SU-DHL-6 (cell line): ENCODE data around the gene HECW1.

Source experiments
- H2AFZ ChIP-seq: fragments of 200-600 bp; sonication (generic); 2 replicates; pipeline ENCODE4 v1.6.1; 2014; ENCODE audit warnings: low read depth, mild to moderate bottlenecking, moderate library complexity, mixed read lengths, antibody characterized with exemption, low read length; ENCODE audit not compliant: severe bottlenecking
- H3F3A ChIP-seq: fragments of 200-600 bp; shearing (Covaris generic); 2 replicates; pipeline ENCODE4 v1.6.0; 2016; ENCODE audit warnings: antibody characterized with exemption, mild to moderate bottlenecking; ENCODE audit not compliant: insufficient read depth
- H3K27ac ChIP-seq: fragments of 200-600 bp; sonication (generic); 2 replicates; pipeline ENCODE4 v1.5.1; 2016; ENCODE audit warnings: low read depth, mild to moderate bottlenecking, low read length, moderate library complexity, mixed read lengths
- H3K27me3 ChIP-seq: fragments of 200-600 bp; sonication (generic), shearing (Covaris generic); 2 replicates; pipeline ENCODE4 v1.6.0; 2014; ENCODE audit warnings: mild to moderate bottlenecking, low read length
- H3K36me3 ChIP-seq: fragments of 200-600 bp; sonication (generic); 2 replicates; pipeline ENCODE4 v1.6.1; 2014; ENCODE audit warnings: mild to moderate bottlenecking, low read length, mixed read lengths
- H3K4me2 ChIP-seq: fragments of 300-600, 200-600 bp; shearing (Covaris generic), sonication (generic); 2 replicates; pipeline ENCODE4 v1.6.0; 2014; ENCODE audit warnings: low read length, low read depth, mild to moderate bottlenecking; ENCODE audit not compliant: poor library complexity, severe bottlenecking
- H3K4me3 ChIP-seq: fragments of 200-600 bp; sonication (generic); 2 replicates; pipeline ENCODE4 v1.5.1; 2014; ENCODE audit warnings: antibody characterized with exemption, low read length, mild to moderate bottlenecking, mixed read lengths; ENCODE audit not compliant: insufficient read depth, poor library complexity, severe bottlenecking
- H3K79me2 ChIP-seq: fragments of 200-600 bp; sonication (generic); 2 replicates; pipeline ENCODE4 v1.6.1; 2014; ENCODE audit warnings: mild to moderate bottlenecking, low read length, moderate library complexity; ENCODE audit not compliant: insufficient read depth
- H3K9ac ChIP-seq: fragments of 200-600 bp; sonication (generic); 2 replicates; pipeline ENCODE4 v1.7.0; 2014; ENCODE audit warnings: mild to moderate bottlenecking, low read length
- H3K9me2 ChIP-seq: fragments of 200-600 bp; sonication (generic); replicated peaks from 2 replicates; pipeline ENCODE4 v1.6.1; 2014; ENCODE audit warnings: low read length; ENCODE audit not compliant: insufficient read depth
- H3K9me3 ChIP-seq: fragments of 200-600 bp; sonication (generic); 2 replicates; pipeline ENCODE4 v1.6.1; 2014; ENCODE audit warnings: low read length, mixed read lengths; ENCODE audit not compliant: insufficient read depth
- H4K20me1 ChIP-seq: fragments of 200-600 bp; sonication (generic); 2 replicates; pipeline ENCODE4 v1.6.1; 2014; ENCODE audit warnings: low read depth, mild to moderate bottlenecking, antibody characterized with exemption, low read length, moderate library complexity, mixed read lengths
- CTCF ChIP-seq: fragments of 200-600 bp; sonication (generic); IDR thresholded peaks from one replicate; pipeline ENCODE4 v1.5.1; 2017; ENCODE audit warnings: antibody characterized with exemption, mild to moderate bottlenecking, low read length, moderate library complexity; ENCODE audit not compliant: insufficient read depth, poor library complexity, severe bottlenecking
- EZH2phosphoT487 ChIP-seq: fragments of 200-600 bp; sonication (generic), shearing (Covaris generic); conservative IDR thresholded peaks from 2 replicates; pipeline ENCODE4 v1.6.1; 2018; ENCODE audit warnings: mild to moderate bottlenecking, antibody characterized with exemption, low read length, moderate library complexity, mixed read lengths

Gene HECW1

GRCh38 chr7:43542716-43543115 is 430.3 kb downstream of the HECW1 start:
- Histone ChIP-seq H3K4me2 (no peak overlapping the region), H3F3A (no peaks in the 10 kb centered on the region), H3K79me2 (no peaks in the 10 kb centered on the region), H3K4me3 (no peak overlapping the region), H4K20me1 (no peaks in the 10 kb centered on the region), H3K9ac (no peak overlapping the region), H2AFZ (no peak overlapping the region), H3K27me3 (no peaks in the 10 kb centered on the region; the same call in 1 of the 2 replicates), H3K36me3 (no peaks in the 10 kb centered on the region), H3K9me3 (no peaks in the 10 kb centered on the region), H3K9me2 (no peaks in the 10 kb centered on the region), H3K27ac (no peak overlapping the region)
- no peak for TF ChIP-seq EZH2phosphoT487
- TF ChIP-seq CTCF: no peak

GRCh38 chr7:43546231-43546630 is 433.8 kb downstream of the HECW1 start:
- no peak for TF ChIP-seq EZH2phosphoT487
- TF ChIP-seq CTCF: no peak
- Histone ChIP-seq H3K27me3 (no peaks in the 10 kb centered on the region), H2AFZ (no peak overlapping the region), H3K36me3 (no peaks in the 10 kb centered on the region), H3K79me2 (no peaks in the 10 kb centered on the region), H3K9ac (no peak overlapping the region), H3K9me2 (no peaks in the 10 kb centered on the region), H3K4me2 (no peak overlapping the region), H3K4me3 (no peak overlapping the region), H4K20me1 (no peaks in the 10 kb centered on the region), H3F3A (no peaks in the 10 kb centered on the region), H3K9me3 (no peaks in the 10 kb centered on the region), H3K27ac (no peak overlapping the region)

- Histone ChIP-seq H3K9ac (no peak overlapping the region), H3F3A (no peaks in the 10 kb centered on the region), H3K79me2 (no peaks in the 10 kb centered on the region), H3K4me2 (no peak overlapping the region), H2AFZ (no peak overlapping the region), H3K27ac (no peak overlapping the region), H3K9me2 (no peaks in the 10 kb centered on the region), H4K20me1 (no peaks in the 10 kb centered on the region), H3K4me3 (no peak overlapping the region), H3K9me3 (no peaks in the 10 kb centered on the region), H3K36me3 (no peaks in the 10 kb centered on the region), H3K27me3 (no peaks in the 10 kb centered on the region)
- TF ChIP-seq EZH2phosphoT487 (no peak), CTCF (no peak)
Measured at GRCh38 chr7:43550427-43550826, 438.0 kb downstream of the HECW1 start.
